GM21786 (cell line): ENCODE measurements around the gene SERTAD2.

Experiments used
- ATAC-seq: cut with Tn5 transposase; IDR thresholded peaks from one replicate; pipeline ENCODE4 v1.9.1; 2021; ENCODE audit not compliant: unreplicated experiment

SERTAD2 gene

DNA sequence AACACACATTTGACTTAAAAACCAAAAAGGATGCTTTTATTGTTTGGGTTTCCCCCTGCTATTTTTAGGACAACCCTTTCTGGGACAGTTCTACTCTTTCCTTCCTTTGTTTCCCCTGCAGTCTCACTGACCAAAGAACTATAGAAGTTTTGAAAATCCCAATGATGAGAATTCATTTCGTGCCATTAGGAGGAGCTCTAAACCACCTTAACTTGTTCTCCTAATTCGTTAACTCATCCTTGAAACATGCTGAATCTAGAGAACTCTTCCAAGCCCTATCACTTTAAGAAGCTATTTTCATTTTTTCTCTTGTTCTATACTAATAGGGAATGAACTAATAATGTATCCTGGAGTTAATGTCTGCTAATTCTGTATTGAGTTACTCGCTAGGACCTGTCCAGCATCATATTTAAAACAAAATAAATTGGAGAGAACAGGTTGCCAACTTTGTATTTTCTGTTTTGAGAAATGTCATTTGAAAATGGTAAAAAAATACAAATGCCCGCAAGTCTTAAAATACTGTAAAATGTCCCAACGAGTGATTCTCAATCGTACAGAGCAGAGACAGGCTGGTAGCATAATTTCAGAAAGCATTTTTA, 66.7 kb downstream of the SERTAD2 start:
- ATAC-seq, result no peak

DNA sequence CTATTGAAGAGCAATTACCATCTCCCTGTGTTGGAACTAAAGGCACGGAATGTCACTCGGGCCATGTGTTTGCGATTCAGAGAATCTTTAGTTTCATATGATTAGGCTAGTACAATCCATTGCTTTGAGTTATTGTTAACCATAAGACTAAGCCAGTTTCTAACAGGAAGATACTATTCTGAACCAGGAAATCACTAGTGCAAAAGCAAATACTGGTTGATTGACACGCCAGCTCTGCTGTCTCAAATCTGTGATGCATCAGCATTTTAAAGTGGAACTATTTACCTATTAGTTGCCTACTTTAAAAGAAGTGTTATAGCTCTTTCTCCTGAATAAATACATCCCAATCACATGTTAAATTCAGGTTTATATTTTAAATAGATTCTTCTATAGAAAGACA, 67.7 kb downstream of the SERTAD2 start:
- ATAC-seq, result no peak

DNA sequence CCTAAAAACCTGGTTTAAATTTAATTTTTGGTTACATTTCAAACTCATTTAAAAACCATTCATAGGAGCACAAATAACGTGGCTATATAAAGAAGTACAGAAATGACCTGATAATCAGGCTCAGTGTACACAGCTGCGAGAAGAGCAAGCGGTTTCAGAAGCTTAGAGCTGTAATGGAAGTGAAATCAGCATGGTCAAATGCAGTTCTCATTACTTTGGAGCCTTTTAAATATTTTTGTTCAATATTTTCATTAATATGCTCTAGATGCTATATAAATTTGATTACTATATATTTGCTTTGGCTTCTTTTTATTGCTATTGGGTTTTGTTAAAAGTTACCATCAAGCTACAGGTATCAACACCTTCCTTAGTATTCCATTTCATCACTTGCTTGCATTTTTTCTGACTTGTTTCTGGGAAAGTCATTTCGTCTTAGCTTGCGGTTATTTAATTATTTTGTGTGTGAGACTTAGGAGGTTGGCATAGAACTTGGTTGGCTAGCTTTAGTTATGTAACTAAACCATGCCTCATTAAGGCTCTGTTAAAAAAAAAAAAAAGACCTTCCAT, 70.9 kb downstream of the SERTAD2 start:
- ATAC-seq, result peak; percentile 88

DNA sequence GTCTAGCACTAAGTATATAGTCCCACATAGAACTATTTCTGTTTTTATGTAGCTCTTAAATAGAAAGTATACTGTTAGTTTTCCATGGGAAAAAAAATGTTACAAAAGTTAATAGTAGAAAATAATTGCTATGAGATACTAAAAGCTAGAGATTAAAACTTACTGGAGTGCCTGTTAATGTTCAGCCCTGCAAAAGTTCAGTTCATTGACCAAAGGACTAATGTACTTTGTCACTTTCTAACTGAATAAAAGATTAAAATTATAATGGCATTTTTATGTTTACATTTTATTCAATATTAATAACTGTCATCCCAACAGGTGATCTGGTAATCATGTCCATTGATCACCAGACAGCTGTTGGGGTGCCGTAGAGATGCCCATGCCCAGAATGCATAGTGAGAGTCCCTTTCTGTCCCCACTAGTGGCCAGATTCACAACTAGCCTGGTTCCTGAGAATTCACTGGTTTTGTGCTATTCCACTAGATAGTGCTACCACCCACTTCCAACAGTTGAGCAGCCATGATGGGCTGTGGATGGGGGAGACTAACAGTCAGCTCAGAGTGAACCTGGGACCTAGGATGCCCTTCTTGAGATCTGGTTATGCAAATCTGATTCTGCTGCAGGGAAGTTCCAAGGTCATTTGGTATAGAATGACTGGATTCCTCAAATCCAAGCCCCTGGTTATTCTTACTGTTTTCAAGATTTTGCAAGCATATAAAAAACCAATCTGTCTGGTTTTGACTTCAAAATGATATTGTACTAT, 71.8 kb downstream of the SERTAD2 start:
- ATAC-seq, result no peak
